Measurements from ENCODE around the gene MYL7. TPM values are rescaled to one million over a fixed set of nuclear protein-coding genes. Genes with fewer than 3 reads are reported as not detected.

Gene MYL7
- total and polyA plus RNA-seq, 2 donors (not counting 3 experiments of a cell fraction or from before 2014, with no cell fraction given): not detected

GRCh38 chr7:44144426-44144967, 3.4 kb upstream of the MYL7 start:
- Histone ChIP-seq H3K4me3 (replicated peaks in 1 of 3; ENCODE audit: insufficient read depth in 1 of 3, low read depth in 1 of 3, low read length in 3 of 3) (no peak overlapping the region), H3K36me3 (ENCODE audit: control insufficient read depth in 2 of 2, extremely low read depth in 1 of 2, insufficient read depth in 2 of 2, low read length in 2 of 2) (no peaks in the 10 kb centered on the region), H3K79me2 (ENCODE audit: control insufficient read depth, insufficient read depth, low read length) (no peaks in the 10 kb centered on the region), H3K9me1 (replicated peaks; ENCODE audit: control insufficient read depth, extremely low read depth, insufficient read depth, low read length) (no peaks in the 10 kb centered on the region), H3K9ac (replicated peaks; ENCODE audit: extremely low read depth, insufficient read depth, low read length) (no peak overlapping the region), H3K9me3 (replicated peaks; ENCODE audit: control insufficient read depth, insufficient read depth, low read length) (no peaks in the 10 kb centered on the region), H4K20me1 (replicated peaks; ENCODE audit: control insufficient read depth, extremely low read depth, insufficient read depth, low read length) (no peaks in the 10 kb centered on the region), H3K27me3 (ENCODE audit: control insufficient read depth in 2 of 2, insufficient read depth in 2 of 2, low read length in 2 of 2) (peaks cover 29% of the 10 kb centered on the region in 2 experiments), H3K4me2 (ENCODE audit: insufficient read depth, low read length) (no peak overlapping the region), H2AFZ (ENCODE audit: low read depth, low read length) (no peak overlapping the region), H3K4me1 (ENCODE audit: control insufficient read depth, extremely low read depth, insufficient read depth, low read length) (no peaks in the 10 kb centered on the region), H3K27ac (ENCODE audit: insufficient read depth, low read depth, low read length) (no peak overlapping the region)
- DNase-seq (ENCODE audit: low read depth, low spot score) (no peak), FAIRE-seq (no peak)
- TF ChIP-seq JUN (IDR thresholded peaks at IDR 0.05; ENCODE audit: borderline replicate concordance, insufficient read depth, insufficient read length, low read depth) (no peak), POLR2A (IDR thresholded peaks at IDR 0.05; ENCODE audit: low read depth, low read length) (no peak), FOS (IDR thresholded peaks at IDR 0.05; ENCODE audit: borderline replicate concordance, insufficient read depth, low read length) (no peak), EZH2 (IDR thresholded peaks at IDR 0.05; ENCODE audit: borderline replicate concordance, low read depth, low read length, severe bottlenecking) (no peak), GATA2 (IDR thresholded peaks at IDR 0.05; ENCODE audit: insufficient read depth, insufficient read length, low read depth, low read length) (no peak), MAX (IDR thresholded peaks at IDR 0.05; ENCODE audit: insufficient read depth, insufficient read length) (no peak), CTCF (IDR thresholded peaks at IDR 0.05; ENCODE audit: extremely low read depth in 1 of 2, insufficient read depth in 1 of 2, low read depth in 1 of 2, low read length in 2 of 2) (no peak), POLR2AphosphoS5 (IDR thresholded peaks at IDR 0.05; ENCODE audit: insufficient read depth, low read depth, low read length) (no peak), MYC (IDR thresholded peaks at IDR 0.05; ENCODE audit: low read depth, low read length) (no peak)
- BruUV-seq (replicated peaks): no TSS peak
- POLR2A ChIA-PET: no interaction called here
- CTCF ChIA-PET: interaction anchor here (1.1 kb wide), 1 partner anchor 107 kb away, joined by 3 read pairs; no protein-coding TSS in a partner anchor
- intact Hi-C loops (cut with micrococcal nuclease) (no loop called here), dilution Hi-C loops (cut with MboI; ENCODE audit: extremely low pct_ligation_motif_present, low sequenced_read_pairs) (no loop called here)

Measured in endothelial cell of umbilical vein (primary cell).